DND-41 (cell line): ENCODE data around the gene DPT.

ENCODE experiments used
- ATAC-seq: fragments of 200-7000 bp; cut with Tn5 transposase; 3 replicates; pipeline ENCODE4 v1.9.1; 2021; ENCODE audit warnings: low read depth; ENCODE audit not compliant: insufficient read depth
- DNase-seq: peaks from one replicate; pipeline ENCODE4 v3.0.0-alpha.2; 2020
- H2AFZ ChIP-seq: 2 replicates; pipeline ENCODE4 v1.6.0; 2012; ENCODE audit warnings: low read depth, low read length
- H3K27ac ChIP-seq: 2 replicates; pipeline ENCODE4 v1.5.1; 2012; ENCODE audit warnings: low read length, inconsistent platforms
- H3K27me3 ChIP-seq: fragments of 200-600 bp; sonication (generic); 2 replicates; pipeline ENCODE4 v1.6.0; 2012; ENCODE audit warnings: low read length, mild to moderate bottlenecking, inconsistent platforms; ENCODE audit not compliant: insufficient read depth, poor library complexity
- H3K36me3 ChIP-seq: 2 replicates; pipeline ENCODE4 v1.5.1; 2012; ENCODE audit warnings: low read length, inconsistent platforms; ENCODE audit not compliant: insufficient read depth
- H3K4me1 ChIP-seq: 2 replicates; pipeline ENCODE4 v1.5.1; 2012; ENCODE audit warnings: mild to moderate bottlenecking, low read length; ENCODE audit not compliant: insufficient read depth
- H3K4me2 ChIP-seq: 2 replicates; pipeline ENCODE4 v1.6.0; 2012; ENCODE audit warnings: mild to moderate bottlenecking, moderate library complexity, low read length, inconsistent platforms; ENCODE audit not compliant: insufficient read depth
- H3K4me3 ChIP-seq, 2 experiments: fragments of 200-600 bp in 1 of 2; shearing (Covaris generic) in 1 of 2; 2 replicates each; pipeline ENCODE4 v1.5.1; 2012 to 2016; ENCODE audit warnings: inconsistent platforms in 2 of 2, low read length in 2 of 2, mild to moderate bottlenecking in 2 of 2, low read depth in 1 of 2, moderate library complexity in 1 of 2
- H3K79me2 ChIP-seq: 2 replicates; pipeline ENCODE4 v1.6.0; 2012; ENCODE audit warnings: low read length, inconsistent platforms; ENCODE audit not compliant: insufficient read depth
- H3K9ac ChIP-seq: 2 replicates; pipeline ENCODE4 v1.6.0; 2012; ENCODE audit warnings: low read depth, mild to moderate bottlenecking, inconsistent platforms, low read length, moderate library complexity
- H3K9me3 ChIP-seq: 2 replicates; pipeline ENCODE4 v1.5.1; 2012; ENCODE audit warnings: low read length, moderate library complexity, mild to moderate bottlenecking, inconsistent platforms; ENCODE audit not compliant: insufficient read depth, severe bottlenecking
- H4K20me1 ChIP-seq: 2 replicates; pipeline ENCODE4 v1.6.0; 2012; ENCODE audit warnings: low read length; ENCODE audit not compliant: insufficient read depth
- EZH2 ChIP-seq: IDR thresholded peaks from 3 replicates; pipeline ENCODE4 v1.6.1; 2012; ENCODE audit warnings: borderline replicate concordance, low read depth, mild to moderate bottlenecking, moderate library complexity, low read length, inconsistent platforms; ENCODE audit not compliant: severe bottlenecking
- TF ChIP-seq, protein P1 (sequence below): IDR thresholded peaks from 2 replicates; pipeline ENCODE4 v1.5.1; 2012; ENCODE audit warnings: borderline replicate concordance, low read length, moderate library complexity, mild to moderate bottlenecking; ENCODE audit not compliant: poor library complexity, severe bottlenecking; ENCODE audit errors: extremely low read depth

The DPT gene

GRCh38 chr1:168696125-168696760 is 32.8 kb downstream of the DPT start:
- no peaks in the 10 kb centered on the region for H4K20me1 ChIP-seq
- no peaks in the 10 kb centered on the region for H3K4me1 ChIP-seq
- H3K4me3 ChIP-seq = no peak overlapping the region
- no peak overlapping the region for H3K27ac ChIP-seq
- H2AFZ ChIP-seq = no peak overlapping the region
- H3K4me2 ChIP-seq = no peak overlapping the region
- H3K9me3 ChIP-seq = no peaks in the 10 kb centered on the region
- H3K79me2 ChIP-seq = no peaks in the 10 kb centered on the region
- H3K27me3 ChIP-seq = peaks cover 4% of the 10 kb centered on the region
- DNase-seq (no peak), ATAC-seq (no peak)
- no peaks in the 10 kb centered on the region for H3K36me3 ChIP-seq
- no peak for TF ChIP-seq EZH2
- TF ChIP-seq, protein P1, sequence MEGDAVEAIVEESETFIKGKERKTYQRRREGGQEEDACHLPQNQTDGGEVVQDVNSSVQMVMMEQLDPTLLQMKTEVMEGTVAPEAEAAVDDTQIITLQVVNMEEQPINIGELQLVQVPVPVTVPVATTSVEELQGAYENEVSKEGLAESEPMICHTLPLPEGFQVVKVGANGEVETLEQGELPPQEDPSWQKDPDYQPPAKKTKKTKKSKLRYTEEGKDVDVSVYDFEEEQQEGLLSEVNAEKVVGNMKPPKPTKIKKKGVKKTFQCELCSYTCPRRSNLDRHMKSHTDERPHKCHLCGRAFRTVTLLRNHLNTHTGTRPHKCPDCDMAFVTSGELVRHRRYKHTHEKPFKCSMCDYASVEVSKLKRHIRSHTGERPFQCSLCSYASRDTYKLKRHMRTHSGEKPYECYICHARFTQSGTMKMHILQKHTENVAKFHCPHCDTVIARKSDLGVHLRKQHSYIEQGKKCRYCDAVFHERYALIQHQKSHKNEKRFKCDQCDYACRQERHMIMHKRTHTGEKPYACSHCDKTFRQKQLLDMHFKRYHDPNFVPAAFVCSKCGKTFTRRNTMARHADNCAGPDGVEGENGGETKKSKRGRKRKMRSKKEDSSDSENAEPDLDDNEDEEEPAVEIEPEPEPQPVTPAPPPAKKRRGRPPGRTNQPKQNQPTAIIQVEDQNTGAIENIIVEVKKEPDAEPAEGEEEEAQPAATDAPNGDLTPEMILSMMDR = no peak
- H3K9ac ChIP-seq = no peak overlapping the region

GRCh38 chr1:168693872-168694238 is 35.2 kb downstream of the DPT start:
- ATAC-seq (no peak), DNase-seq (no peak)
- Histone ChIP-seq H2AFZ (no peak overlapping the region), H3K9me3 (no peaks in the 10 kb centered on the region), H3K4me3 (no peak overlapping the region), H3K79me2 (no peaks in the 10 kb centered on the region), H3K27ac (no peak overlapping the region), H3K4me2 (no peak overlapping the region), H3K9ac (no peak overlapping the region), H4K20me1 (no peaks in the 10 kb centered on the region), H3K27me3 (no peaks in the 10 kb centered on the region), H3K36me3 (no peaks in the 10 kb centered on the region), H3K4me1 (no peaks in the 10 kb centered on the region)
- TF ChIP-seq, protein P1 = no peak
- TF ChIP-seq EZH2 = no peak

DNA sequence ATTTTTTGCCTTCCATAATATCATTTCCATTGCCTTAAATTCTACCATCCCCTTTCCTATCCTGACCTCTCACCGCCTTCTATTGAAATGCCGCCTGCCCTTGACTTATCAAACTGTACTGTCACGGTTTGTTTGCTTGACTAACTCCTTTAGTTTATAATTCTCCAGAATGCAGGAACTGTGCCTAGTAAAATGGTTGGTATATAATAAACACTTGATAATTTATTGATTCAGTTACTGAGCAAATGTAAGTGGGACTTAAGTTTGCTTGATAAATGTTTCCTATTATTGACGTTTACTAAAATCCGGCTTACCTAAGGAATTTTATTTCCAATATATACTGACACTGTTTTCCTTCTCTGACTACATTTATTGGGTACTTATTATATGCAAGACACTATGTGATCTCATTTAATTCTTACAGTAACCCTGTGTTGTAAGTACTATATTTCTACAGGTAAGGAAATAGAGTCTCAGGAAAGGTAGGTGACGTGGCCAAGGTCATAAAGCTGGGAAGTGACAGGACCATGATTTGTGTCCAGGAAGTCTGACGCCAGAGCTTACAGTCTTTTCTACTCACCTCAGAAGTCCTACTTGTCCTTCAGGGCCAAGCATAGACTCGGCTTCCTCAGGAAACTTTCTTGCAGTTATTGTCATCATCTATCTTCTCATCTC is 35.7 kb downstream of the DPT start:
- no peak overlapping the region for H3K9ac ChIP-seq
- H3K27me3 ChIP-seq = no peaks in the 10 kb centered on the region
- no peak for DNase-seq
- H3K4me3 ChIP-seq = no peak overlapping the region
- H4K20me1 ChIP-seq = no peaks in the 10 kb centered on the region
- ATAC-seq = no peak
- no peaks in the 10 kb centered on the region for H3K36me3 ChIP-seq
- no peak overlapping the region for H3K4me2 ChIP-seq
- no peaks in the 10 kb centered on the region for H3K79me2 ChIP-seq
- TF ChIP-seq EZH2 = no peak
- TF ChIP-seq, protein P1 = no peak
- H2AFZ ChIP-seq = no peak overlapping the region
- no peaks in the 10 kb centered on the region for H3K9me3 ChIP-seq
- H3K27ac ChIP-seq = no peak overlapping the region
- H3K4me1 ChIP-seq = no peaks in the 10 kb centered on the region
